Measurements from ENCODE around the gene MYO19.

DNA sequence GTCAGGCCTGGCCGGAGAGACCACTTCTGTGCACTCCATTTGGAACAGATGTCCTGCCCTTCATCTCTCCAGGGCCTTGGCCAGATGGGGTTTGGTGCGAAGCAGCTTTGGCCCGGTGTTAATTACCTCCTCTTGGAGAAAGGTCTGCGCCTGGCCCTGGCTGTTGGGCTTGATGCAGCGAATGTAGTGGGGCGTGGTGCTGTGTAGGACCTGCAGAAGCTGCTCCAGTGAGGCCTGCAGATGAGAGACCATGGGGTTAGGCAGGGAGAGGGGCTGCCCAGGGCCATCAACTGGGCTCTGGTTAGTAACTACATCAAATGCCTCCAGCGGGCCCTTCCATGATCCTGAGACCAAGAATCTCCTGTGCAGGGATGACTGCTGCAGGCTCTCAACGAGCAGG, 29.5 kb downstream of the MYO19 start:
- no peak for TF ChIP-seq POLR2A (IDR thresholded peaks at IDR 0.05; ENCODE audit: low read length)
- TF ChIP-seq GATA1 (IDR thresholded peaks at IDR 0.05; ENCODE audit: low read depth, low read length): no peak

Data from erythroblast (primary cell).